ENCODE measurements around the gene POLR2A. TPM values are rescaled to one million over a fixed set of nuclear protein-coding genes. Genes with fewer than 3 reads are reported as not detected.

POLR2A gene
- total and polyA plus RNA-seq, 2 of the 13 experiments (the other 11 are each of a cell fraction or from before 2014, with no cell fraction given), result 17.8 to 18.3 TPM

DNA sequence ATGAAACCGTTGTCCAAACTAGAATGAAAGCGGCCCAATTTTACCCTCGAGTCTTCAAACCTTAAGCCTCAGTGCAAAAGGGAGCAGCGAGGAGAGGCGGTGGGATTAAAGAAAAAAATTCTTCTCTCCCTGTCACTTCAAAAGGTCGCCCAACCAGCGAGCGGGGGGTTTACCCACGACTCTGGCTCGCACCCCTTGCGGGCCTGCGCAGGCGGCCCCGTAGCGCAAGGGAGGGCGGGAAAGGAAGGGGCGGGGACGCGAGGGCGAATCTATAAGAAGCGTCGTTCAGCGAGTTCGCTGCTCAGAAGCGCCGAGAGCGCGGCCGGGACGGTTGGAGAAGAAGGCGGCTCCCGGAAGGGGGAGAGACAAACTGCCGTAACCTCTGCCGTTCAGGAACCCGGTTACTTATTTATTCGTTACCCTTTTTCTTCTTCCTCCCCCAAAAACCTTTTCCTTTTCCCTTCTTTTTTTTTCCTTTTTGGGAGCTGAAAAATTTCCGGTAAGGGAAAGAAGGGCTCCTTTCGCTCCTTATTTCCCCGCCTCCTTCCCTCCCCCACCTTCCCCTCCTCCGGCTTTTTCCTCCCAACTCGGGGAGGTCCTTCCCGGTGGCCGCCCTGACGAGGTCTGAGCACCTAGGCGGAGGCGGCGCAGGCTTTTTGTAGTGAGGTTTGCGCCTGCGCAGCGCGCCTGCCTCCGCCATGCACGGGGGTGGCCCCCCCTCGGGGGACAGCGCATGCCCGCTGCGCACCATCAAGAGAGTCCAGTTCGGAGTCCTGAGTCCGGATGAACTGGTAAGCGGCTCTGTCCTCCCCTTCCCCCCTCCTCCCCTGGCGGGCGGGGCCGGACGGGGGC, at the start of gene POLR2A (continued):
- TF ChIP-seq, protein P1, sequence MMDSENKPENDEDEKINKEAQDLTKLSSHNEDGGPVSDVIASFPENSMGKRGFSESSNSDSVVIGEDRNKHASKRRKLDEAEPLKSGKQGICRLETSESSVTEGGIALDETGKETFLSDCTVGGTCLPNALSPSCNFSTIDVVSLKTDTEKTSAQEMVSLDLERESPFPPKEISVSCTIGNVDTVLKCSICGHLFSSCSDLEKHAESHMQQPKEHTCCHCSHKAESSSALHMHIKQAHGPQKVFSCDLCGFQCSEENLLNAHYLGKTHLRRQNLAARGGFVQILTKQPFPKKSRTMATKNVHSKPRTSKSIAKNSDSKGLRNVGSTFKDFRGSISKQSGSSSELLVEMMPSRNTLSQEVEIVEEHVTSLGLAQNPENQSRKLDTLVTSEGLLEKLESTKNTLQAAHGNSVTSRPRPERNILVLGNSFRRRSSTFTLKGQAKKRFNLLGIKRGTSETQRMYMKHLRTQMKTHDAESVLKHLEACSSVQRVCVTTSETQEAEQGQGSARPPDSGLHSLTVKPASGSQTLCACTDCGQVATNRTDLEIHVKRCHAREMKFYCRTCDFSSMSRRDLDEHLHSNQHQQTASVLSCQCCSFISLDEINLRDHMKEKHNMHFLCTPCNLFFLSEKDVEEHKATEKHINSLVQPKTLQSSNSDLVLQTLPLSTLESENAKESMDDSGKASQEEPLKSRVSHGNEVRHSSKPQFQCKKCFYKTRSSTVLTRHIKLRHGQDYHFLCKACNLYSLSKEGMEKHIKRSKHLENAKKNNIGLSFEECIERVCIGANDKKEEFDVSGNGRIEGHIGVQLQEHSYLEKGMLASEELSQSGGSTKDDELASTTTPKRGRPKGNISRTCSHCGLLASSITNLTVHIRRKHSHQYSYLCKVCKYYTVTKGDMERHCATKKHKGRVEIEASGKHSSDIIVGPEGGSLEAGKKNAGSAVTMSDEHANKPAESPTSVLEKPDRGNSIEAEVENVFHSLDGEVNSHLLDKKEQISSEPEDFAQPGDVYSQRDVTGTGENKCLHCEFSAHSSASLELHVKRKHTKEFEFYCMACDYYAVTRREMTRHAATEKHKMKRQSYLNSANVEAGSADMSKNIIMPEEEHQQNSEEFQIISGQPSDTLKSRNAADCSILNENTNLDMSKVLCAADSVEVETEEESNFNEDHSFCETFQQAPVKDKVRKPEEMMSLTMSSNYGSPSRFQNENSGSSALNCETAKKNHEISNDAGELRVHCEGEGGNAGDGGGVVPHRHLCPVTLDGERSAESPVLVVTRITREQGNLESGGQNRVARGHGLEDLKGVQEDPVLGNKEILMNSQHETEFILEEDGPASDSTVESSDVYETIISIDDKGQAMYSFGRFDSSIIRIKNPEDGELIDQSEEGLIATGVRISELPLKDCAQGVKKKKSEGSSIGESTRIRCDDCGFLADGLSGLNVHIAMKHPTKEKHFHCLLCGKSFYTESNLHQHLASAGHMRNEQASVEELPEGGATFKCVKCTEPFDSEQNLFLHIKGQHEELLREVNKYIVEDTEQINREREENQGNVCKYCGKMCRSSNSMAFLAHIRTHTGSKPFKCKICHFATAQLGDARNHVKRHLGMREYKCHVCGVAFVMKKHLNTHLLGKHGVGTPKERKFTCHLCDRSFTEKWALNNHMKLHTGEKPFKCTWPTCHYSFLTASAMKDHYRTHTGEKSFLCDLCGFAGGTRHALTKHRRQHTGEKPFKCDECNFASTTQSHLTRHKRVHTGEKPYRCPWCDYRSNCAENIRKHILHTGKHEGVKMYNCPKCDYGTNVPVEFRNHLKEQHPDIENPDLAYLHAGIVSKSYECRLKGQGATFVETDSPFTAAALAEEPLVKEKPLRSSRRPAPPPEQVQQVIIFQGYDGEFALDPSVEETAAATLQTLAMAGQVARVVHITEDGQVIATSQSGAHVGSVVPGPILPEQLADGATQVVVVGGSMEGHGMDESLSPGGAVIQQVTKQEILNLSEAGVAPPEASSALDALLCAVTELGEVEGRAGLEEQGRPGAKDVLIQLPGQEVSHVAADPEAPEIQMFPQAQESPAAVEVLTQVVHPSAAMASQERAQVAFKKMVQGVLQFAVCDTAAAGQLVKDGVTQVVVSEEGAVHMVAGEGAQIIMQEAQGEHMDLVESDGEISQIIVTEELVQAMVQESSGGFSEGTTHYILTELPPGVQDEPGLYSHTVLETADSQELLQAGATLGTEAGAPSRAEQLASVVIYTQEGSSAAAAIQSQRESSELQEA (CRISPR knock-in tag; IDR thresholded peaks at IDR 0.05; ENCODE audit: not compliant biosample characterization), result no peak
- TF ChIP-seq, protein P2, sequence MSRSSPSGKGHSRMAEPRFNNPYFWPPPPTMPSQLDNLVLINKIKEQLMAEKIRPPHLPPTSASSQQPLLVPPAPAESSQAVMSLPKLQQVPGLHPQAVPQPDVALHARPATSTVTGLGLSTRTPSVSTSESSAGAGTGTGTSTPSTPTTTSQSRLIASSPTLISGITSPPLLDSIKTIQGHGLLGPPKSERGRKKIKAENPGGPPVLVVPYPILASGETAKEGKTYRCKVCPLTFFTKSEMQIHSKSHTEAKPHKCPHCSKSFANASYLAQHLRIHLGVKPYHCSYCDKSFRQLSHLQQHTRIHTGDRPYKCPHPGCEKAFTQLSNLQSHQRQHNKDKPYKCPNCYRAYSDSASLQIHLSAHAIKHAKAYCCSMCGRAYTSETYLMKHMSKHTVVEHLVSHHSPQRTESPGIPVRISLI (CRISPR knock-in tag; IDR thresholded peaks at IDR 0.05; ENCODE audit: borderline replicate concordance), result peak; percentile 56; the same call in 1 of the 2 replicates
- no peak for TF ChIP-seq MBNL3 (CRISPR knock-in tag; conservative IDR thresholded peaks at IDR 0.05)
- TF ChIP-seq, protein P3, sequence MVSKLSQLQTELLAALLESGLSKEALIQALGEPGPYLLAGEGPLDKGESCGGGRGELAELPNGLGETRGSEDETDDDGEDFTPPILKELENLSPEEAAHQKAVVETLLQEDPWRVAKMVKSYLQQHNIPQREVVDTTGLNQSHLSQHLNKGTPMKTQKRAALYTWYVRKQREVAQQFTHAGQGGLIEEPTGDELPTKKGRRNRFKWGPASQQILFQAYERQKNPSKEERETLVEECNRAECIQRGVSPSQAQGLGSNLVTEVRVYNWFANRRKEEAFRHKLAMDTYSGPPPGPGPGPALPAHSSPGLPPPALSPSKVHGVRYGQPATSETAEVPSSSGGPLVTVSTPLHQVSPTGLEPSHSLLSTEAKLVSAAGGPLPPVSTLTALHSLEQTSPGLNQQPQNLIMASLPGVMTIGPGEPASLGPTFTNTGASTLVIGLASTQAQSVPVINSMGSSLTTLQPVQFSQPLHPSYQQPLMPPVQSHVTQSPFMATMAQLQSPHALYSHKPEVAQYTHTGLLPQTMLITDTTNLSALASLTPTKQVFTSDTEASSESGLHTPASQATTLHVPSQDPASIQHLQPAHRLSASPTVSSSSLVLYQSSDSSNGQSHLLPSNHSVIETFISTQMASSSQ (IDR thresholded peaks at IDR 0.05; ENCODE audit: low read depth), result 0 out of 2 replicates have a peak, but pooled peaks have one; percentile 30
- TF ChIP-seq, protein P3 (CRISPR knock-in tag; IDR thresholded peaks at IDR 0.05; ENCODE audit: borderline replicate concordance), result peak; percentile 64; the same call in 1 of the 2 replicates
- TF ChIP-seq RAD21 (CRISPR knock-in tag; IDR thresholded peaks at IDR 0.05), result peak; percentile 44; the same call in 1 of the 2 replicates
- TF ChIP-seq, protein P4, sequence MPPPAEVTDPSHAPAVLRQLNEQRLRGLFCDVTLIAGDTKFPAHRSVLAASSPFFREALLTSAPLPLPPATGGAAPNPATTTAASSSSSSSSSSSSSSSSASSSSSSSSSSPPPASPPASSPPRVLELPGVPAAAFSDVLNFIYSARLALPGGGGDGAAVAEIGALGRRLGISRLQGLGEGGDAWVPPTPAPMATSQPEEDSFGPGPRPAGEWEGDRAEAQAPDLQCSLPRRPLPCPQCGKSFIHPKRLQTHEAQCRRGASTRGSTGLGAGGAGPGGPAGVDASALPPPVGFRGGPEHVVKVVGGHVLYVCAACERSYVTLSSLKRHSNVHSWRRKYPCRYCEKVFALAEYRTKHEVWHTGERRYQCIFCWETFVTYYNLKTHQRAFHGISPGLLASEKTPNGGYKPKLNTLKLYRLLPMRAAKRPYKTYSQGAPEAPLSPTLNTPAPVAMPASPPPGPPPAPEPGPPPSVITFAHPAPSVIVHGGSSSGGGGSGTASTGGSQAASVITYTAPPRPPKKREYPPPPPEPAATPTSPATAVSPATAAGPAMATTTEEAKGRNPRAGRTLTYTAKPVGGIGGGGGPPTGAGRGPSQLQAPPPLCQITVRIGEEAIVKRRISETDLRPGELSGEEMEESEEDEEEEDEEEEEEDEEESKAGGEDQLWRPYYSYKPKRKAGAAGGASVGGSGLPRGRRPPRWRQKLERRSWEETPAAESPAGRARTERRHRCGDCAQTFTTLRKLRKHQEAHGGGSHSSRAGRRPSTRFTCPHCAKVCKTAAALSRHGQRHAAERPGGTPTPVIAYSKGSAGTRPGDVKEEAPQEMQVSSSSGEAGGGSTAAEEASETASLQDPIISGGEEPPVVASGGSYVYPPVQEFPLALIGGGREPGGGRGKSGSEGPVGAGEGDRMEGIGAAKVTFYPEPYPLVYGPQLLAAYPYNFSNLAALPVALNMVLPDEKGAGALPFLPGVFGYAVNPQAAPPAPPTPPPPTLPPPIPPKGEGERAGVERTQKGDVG (CRISPR knock-in tag; IDR thresholded peaks at IDR 0.05; ENCODE audit: borderline replicate concordance), result no peak
- no peak; the same call in none of the 2 replicates for TF ChIP-seq NRL (CRISPR knock-in tag; IDR thresholded peaks at IDR 0.05; ENCODE audit: borderline replicate concordance)
- TF ChIP-seq SMYD3 (CRISPR knock-in tag; IDR thresholded peaks at IDR 0.05), result no peak; the same call in 1 of the 2 replicates
- TF ChIP-seq ZNF746 (CRISPR knock-in tag; IDR thresholded peaks at IDR 0.05), result peak; percentile 98

Measured in HepG2 (cell line).